ENCODE results near the gene EFCAB6.

- TF ChIP-seq POLR2A (IDR thresholded peaks at IDR 0.05; ENCODE audit: low read depth, low read length): no peak
- no peak for TF ChIP-seq POLR2AphosphoS5 (IDR thresholded peaks at IDR 0.05; ENCODE audit: low read depth, low read length)
Observed at GRCh38 chr22:43514476-43515157, 297.5 kb downstream of the EFCAB6 start.
